Gastrocnemius medialis (tissue), 4 donors: ENCODE data around the gene LY9.

Experiments
- CTCF ChIP-seq, 5 experiments: fragments of 450-650 bp in 3 of 5; fragments of 200-600 bp in 2 of 5; sonication (generic) in 2 of 5; IDR thresholded peaks in 4 of 5; conservative IDR thresholded peaks in 1 of 5; 1 replicate in 4 of 5; 2 replicates in 1 of 5; pipeline ENCODE4 v1.5.1; 2016 to 2019; ENCODE audit warnings: antibody characterized with exemption in 5 of 5, mild to moderate bottlenecking in 3 of 5, moderate library complexity in 3 of 5
- POLR2A ChIP-seq, 2 donors: fragments of 450-650 bp; IDR thresholded peaks; one replicate each; pipeline ENCODE4 v1.6.1; 2017; ENCODE audit warnings: antibody characterized with exemption in 2 of 2, mild to moderate bottlenecking in 2 of 2, moderate library complexity in 2 of 2

- no peak for TF ChIP-seq CTCF (IDR thresholded peaks at IDR 0.05 in 4 of 5, conservative IDR thresholded peaks at IDR 0.05 in 1 of 5)
- no peak for TF ChIP-seq POLR2A (IDR thresholded peaks at IDR 0.05)
These were observed 45.4 kb upstream of the LY9 start for GRCh38 chr1:160750608-160751007.
